Effector memory CD4-positive, alpha-beta T cell (primary cell): ENCODE measurements around the gene RIN3.

Experiments used
- DNase-seq, 3 donors: peaks; one replicate each; pipeline ENCODE4 v3.0.0-alpha.2; 2020
- H3K27ac ChIP-seq: 2 replicates; pipeline ENCODE4 v1.7.0; 2013; ENCODE audit warnings: mild to moderate bottlenecking, low read length, moderate library complexity; ENCODE audit not compliant: insufficient read depth, poor library complexity, severe bottlenecking
- H3K27me3 ChIP-seq: replicated peaks from 2 replicates; pipeline ENCODE4 v1.7.0; 2013; ENCODE audit warnings: mild to moderate bottlenecking, low read length; ENCODE audit not compliant: insufficient read depth, control insufficient read depth, poor library complexity, severe bottlenecking
- H3K36me3 ChIP-seq: 2 replicates; pipeline ENCODE4 v1.7.0; 2013; ENCODE audit warnings: mild to moderate bottlenecking, low read length, moderate library complexity; ENCODE audit not compliant: control insufficient read depth, insufficient read depth
- H3K4me1 ChIP-seq: 2 replicates; pipeline ENCODE4 v1.7.0; 2013; ENCODE audit warnings: low read length, mild to moderate bottlenecking; ENCODE audit not compliant: control insufficient read depth, insufficient read depth, poor library complexity, severe bottlenecking
- H3K4me3 ChIP-seq: 2 replicates; pipeline ENCODE4 v1.7.0; 2013; ENCODE audit warnings: low read length, low read depth, mild to moderate bottlenecking; ENCODE audit not compliant: insufficient read depth, poor library complexity, severe bottlenecking
- H3K9me3 ChIP-seq: 2 replicates; pipeline ENCODE4 v1.7.0; 2013; ENCODE audit warnings: mild to moderate bottlenecking, low read length, moderate library complexity; ENCODE audit not compliant: control insufficient read depth

RIN3 gene

DNA sequence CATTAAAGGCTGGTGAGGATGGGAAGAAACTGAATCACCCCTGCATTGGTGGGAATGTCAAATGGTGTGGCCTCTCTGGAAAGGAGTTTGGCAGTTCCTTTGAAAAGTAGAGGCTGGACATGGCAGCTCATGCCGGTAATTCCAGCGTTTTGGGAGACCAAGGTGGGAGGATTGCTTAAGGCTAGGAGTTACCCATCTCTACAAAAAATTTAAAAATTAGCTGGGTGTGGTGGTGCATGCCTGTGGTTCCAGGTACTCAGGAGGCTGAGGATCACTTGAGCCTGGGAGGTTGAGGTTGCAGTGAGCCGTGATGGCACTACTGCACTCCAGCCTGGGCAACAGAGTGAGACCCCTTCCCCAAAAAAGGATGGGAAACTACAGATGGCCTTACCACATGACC, 93.7 kb downstream of the RIN3 start:
- H3K27ac ChIP-seq = no peak overlapping the region
- DNase-seq = no peak
- no peak overlapping the region for H3K4me3 ChIP-seq
- no peaks in the 10 kb centered on the region for H3K9me3 ChIP-seq
- no peaks in the 10 kb centered on the region for H3K36me3 ChIP-seq
- H3K27me3 ChIP-seq = no peaks in the 10 kb centered on the region
- peaks cover 5% of the 10 kb centered on the region for H3K4me1 ChIP-seq

GRCh38 chr14:92607702-92608429, 94.3 kb downstream of the RIN3 start:
- no peaks in the 10 kb centered on the region for H3K36me3 ChIP-seq
- DNase-seq = no peak
- H3K27ac ChIP-seq = no peak overlapping the region

GRCh38 chr14:92609955-92610354, 96.4 kb downstream of the RIN3 start:
- H3K27me3 ChIP-seq = no peaks in the 10 kb centered on the region
- H3K9me3 ChIP-seq = no peaks in the 10 kb centered on the region
- H3K36me3 ChIP-seq = no peaks in the 10 kb centered on the region
- no peak overlapping the region for H3K27ac ChIP-seq
- no peak for DNase-seq
- peaks cover 15% of the 10 kb centered on the region for H3K4me1 ChIP-seq
- no peak overlapping the region for H3K4me3 ChIP-seq

More at GRCh38 chr14:92607702-92608429, 94.3 kb downstream of the RIN3 start:
- no peaks in the 10 kb centered on the region for H3K9me3 ChIP-seq
- no peak overlapping the region for H3K4me3 ChIP-seq
- no peaks in the 10 kb centered on the region for H3K27me3 ChIP-seq
- peaks cover 5% of the 10 kb centered on the region for H3K4me1 ChIP-seq

DNA sequence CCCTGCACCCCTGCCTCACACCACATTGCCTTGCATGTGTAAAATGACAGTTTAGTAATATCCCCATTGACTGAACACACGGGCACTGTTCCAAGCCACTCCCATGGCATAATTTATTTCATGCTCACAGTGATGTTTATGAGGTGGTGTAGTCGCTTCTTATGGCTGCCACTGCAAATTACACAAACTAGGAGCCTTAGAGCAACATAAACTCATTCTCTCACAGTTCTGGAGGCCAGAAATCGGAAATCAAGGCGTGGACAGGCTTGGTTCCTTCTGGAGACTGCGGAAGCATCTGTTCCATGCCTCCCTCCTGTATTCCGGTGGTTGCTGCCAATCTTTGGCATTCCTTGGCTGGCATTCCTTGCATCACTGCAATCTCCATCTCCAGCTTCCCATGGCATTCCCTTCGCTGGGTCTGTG, 97.3 kb downstream of the RIN3 start:
- Histone ChIP-seq H3K27ac (no peak overlapping the region), H3K36me3 (no peaks in the 10 kb centered on the region), H3K27me3 (no peaks in the 10 kb centered on the region), H3K4me1 (peaks cover 24% of the 10 kb centered on the region), H3K4me3 (no peak overlapping the region), H3K9me3 (no peaks in the 10 kb centered on the region)
- no peak for DNase-seq

DNA sequence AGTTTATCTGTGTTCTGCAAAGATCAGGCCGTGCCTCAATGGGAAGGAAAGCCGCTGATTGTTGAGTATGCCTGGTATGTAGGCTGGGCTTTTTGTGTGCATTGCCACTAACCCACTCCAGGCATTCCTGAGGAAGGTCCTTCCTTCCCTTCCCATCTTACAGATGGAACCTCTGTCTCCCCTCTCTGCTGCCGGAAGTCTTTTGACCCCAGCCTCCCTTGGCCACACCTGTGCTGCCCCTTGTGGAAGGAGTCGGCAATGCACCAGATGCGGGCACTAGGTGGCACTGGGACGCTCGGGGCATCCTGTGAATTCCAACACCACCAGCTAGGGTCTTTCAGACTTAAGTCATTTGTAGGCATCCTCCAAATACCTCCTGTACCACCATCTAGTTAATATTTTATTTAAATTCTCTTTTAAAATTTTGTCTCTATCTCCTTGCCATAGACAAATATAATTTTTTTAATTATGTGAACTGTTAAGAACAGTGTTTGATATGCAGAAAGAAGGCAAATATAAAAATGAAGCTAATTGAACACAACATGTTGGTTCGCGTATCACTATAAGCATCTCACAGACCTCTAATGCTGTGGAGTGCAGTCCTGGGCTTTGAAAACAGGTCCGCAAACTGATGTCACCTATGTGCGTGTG, 99.6 kb downstream of the RIN3 start:
- H3K36me3 ChIP-seq = no peaks in the 10 kb centered on the region
- H3K4me1 ChIP-seq = peaks cover 32% of the 10 kb centered on the region
- no peak overlapping the region for H3K4me3 ChIP-seq
- no peaks in the 10 kb centered on the region for H3K27me3 ChIP-seq
- H3K27ac ChIP-seq = no peak overlapping the region
- H3K9me3 ChIP-seq = no peaks in the 10 kb centered on the region
- peak; percentile 18 to 37 (median 19) for DNase-seq

GRCh38 chr14:92613681-92614260, 100.2 kb downstream of the RIN3 start:
- H3K9me3 ChIP-seq = no peaks in the 10 kb centered on the region
- no peak overlapping the region for H3K27ac ChIP-seq
- H3K4me3 ChIP-seq = no peak overlapping the region
- no peaks in the 10 kb centered on the region for H3K27me3 ChIP-seq
- H3K36me3 ChIP-seq = no peaks in the 10 kb centered on the region
- peaks cover 32% of the 10 kb centered on the region for H3K4me1 ChIP-seq
- DNase-seq = no peak

GRCh38 chr14:92615451-92615850, 101.9 kb downstream of the RIN3 start:
- H3K9me3 ChIP-seq = no peaks in the 10 kb centered on the region
- peaks cover 32% of the 10 kb centered on the region for H3K4me1 ChIP-seq
- H3K36me3 ChIP-seq = no peaks in the 10 kb centered on the region
- peak overlapping the region; percentile 66 for H3K27ac ChIP-seq
- peak overlapping the region; percentile 9 for H3K4me3 ChIP-seq
- H3K27me3 ChIP-seq = no peaks in the 10 kb centered on the region
- peak; percentile 51 to 66 (median 55) for DNase-seq

- no peak for DNase-seq
- Histone ChIP-seq H3K4me1 (peaks cover 32% of the 10 kb centered on the region), H3K36me3 (no peaks in the 10 kb centered on the region), H3K9me3 (no peaks in the 10 kb centered on the region), H3K27me3 (no peaks in the 10 kb centered on the region), H3K27ac (peak overlapping the region; percentile 66), H3K4me3 (peak overlapping the region; percentile 9)
These were observed 102.6 kb downstream of the RIN3 start for GRCh38 chr14:92616178-92616577.

DNA sequence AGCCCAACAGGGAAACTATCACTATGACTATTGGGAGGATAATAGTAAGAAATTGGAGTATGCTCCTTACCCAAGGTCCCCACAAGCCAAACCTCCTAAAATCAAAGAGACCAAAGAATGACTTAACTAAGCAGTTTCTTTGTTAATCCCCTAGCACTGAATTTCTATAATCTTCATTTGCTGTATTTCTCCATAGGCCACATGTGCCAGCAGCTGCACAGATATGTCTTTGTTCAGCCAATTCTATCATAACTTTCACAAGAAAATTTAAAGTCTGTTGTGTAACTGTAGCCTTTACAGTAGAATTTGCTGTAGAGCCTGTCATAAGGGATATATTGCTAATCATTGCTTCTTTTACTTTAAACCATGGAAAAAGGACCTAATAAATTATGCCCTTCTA, 104.0 kb downstream of the RIN3 start:
- Histone ChIP-seq H3K27me3 (no peaks in the 10 kb centered on the region), H3K4me3 (no peak overlapping the region), H3K27ac (no peak overlapping the region), H3K9me3 (peaks cover 5% of the 10 kb centered on the region), H3K4me1 (peaks cover 32% of the 10 kb centered on the region), H3K36me3 (no peaks in the 10 kb centered on the region)
- DNase-seq = no peak
